IPS-NIHi7 (cell line): ENCODE results near the gene ATXN7.

Experiments
- DNase-seq: peaks from one replicate; pipeline ENCODE4 v3.0.0; 2012; ENCODE audit warnings: mixed read lengths; ENCODE audit errors: extremely low spot score

ATXN7 gene, protein sequence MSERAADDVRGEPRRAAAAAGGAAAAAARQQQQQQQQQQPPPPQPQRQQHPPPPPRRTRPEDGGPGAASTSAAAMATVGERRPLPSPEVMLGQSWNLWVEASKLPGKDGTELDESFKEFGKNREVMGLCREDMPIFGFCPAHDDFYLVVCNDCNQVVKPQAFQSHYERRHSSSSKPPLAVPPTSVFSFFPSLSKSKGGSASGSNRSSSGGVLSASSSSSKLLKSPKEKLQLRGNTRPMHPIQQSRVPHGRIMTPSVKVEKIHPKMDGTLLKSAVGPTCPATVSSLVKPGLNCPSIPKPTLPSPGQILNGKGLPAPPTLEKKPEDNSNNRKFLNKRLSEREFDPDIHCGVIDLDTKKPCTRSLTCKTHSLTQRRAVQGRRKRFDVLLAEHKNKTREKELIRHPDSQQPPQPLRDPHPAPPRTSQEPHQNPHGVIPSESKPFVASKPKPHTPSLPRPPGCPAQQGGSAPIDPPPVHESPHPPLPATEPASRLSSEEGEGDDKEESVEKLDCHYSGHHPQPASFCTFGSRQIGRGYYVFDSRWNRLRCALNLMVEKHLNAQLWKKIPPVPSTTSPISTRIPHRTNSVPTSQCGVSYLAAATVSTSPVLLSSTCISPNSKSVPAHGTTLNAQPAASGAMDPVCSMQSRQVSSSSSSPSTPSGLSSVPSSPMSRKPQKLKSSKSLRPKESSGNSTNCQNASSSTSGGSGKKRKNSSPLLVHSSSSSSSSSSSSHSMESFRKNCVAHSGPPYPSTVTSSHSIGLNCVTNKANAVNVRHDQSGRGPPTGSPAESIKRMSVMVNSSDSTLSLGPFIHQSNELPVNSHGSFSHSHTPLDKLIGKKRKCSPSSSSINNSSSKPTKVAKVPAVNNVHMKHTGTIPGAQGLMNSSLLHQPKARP

DNA sequence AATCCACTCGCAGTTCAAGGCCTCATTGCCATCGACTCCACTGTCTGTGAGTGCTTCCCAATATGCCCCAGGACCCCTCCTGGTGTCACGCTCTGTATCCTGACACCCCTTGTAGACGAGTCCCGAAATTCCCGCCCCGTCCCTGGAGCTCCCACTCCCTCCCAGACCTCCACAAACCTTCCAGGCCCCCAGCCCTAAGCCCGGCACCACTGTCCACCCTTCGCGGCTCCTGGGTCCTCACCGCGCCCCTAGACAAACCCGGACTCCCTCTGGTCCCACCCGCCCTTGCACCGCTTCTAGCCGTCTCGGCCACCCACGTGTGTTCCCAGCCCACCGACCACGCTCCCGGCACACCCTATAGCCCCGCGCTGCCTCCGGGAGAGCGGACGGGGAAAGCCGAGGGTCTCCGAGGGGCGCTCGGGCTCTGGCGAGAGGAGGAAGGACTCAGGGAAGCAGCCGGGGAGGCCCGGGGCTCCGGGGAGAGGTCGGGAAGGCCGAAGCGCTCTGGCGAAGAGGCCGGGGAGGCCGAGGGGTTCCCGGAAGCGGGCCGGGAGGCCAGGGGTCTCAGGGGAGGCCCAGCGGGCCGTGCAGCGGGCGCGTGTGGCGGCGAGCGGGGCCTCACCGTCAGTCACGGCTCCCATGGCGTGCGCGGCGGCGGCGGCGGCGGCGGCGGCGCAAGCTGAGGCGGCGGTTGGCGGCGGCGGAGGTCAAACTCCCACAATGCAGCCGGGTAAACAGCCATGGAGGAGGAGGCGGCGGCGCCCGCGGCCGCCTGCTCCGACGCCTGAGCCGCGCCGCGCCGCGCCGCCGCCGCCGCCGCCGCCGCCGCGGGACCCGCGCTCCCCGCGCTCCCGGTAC, at the start of gene ATXN7, which contains the start of gene THOC7:
ATXN7 (plus strand) TSS at position 718 of the 858 bp plus-strand sequence. CDS start 48,732 bp downstream, outside the sequence.
THOC7 (minus strand) TSS at position 656 of the 858 bp plus-strand sequence; CDS start at position 641, 15 bp downstream.
- peak; percentile 59 for DNase-seq

DNA sequence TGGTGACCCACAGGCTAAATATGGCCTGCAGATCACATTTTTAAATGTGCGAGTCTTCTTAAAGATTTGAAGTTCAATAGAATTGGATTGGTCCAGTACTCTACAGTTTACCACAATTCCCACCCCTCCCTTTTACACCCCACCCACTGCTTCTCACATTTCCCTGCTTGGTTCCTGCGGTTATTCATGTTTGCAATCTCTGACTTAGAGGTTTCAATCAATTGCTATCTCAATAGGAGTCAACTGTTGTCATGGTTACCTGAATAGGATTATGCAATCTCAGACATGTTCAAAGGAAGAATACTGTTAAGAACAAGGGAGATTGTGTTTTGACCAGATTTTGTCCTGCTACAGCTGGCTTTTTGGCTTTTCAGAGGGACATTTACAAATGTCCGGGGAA, 49.4 kb upstream of the ATXN7 start:
- peak; percentile 16 for DNase-seq

DNA sequence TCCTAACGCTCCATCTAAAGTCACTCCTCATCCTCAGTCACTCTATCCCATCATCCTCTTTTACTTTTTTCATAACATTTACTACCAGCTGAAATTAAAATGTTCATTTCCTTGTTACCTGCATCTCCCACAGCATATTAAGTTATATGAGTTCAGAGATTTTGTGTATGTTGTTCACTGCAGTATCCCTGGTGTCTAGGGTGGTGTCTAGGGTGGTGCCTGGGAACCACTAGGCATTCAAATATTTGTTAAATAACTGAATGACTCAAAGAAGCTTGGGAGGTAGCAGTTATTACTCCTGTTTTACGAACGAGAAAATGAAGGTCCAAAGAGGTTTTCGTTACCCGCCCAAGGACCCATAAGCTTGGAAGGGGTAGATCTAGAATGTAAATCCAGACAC, 46.4 kb upstream of the ATXN7 start:
- DNase-seq = no peak

DNA sequence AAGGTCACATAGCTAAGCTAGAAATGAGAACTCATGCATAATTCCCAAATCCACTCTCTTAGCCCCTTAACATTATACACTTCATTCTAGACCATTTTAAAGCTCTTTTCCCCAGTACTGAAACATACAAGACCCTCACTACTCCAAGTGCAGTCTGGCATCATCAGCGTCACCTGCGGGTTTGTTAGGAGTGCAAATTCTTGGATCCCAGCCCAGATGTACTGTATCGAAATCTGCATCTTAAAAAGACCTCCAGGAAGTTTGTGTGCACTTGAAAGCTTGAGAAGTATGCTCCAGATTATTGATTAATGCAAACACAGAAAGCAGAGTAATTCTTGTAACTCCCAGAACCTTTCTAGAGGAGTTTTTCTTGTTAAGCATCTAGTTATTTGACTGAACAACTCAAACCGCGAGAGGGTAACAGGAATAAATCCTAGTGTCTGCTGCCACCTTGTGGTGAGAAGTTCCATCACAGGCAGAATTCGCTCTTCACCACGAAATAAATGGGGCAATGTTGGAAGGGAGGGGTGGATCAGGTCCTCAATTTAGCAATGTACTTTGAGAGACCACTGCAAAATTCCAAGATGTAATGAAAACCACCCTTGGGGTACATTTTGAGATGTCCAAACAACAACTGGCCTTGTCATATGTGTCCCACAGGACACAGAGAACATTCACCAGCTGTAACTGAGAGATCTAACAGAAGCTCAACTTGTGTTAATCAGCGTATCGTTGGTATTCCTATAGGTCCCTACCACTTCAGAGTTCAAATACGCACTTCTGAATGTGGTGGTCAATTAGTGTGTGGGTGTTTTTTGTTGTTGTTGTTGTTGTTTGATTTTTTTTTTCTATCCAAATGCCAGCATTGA, 45.2 kb upstream of the ATXN7 start:
- peak; percentile 65 for DNase-seq

DNA sequence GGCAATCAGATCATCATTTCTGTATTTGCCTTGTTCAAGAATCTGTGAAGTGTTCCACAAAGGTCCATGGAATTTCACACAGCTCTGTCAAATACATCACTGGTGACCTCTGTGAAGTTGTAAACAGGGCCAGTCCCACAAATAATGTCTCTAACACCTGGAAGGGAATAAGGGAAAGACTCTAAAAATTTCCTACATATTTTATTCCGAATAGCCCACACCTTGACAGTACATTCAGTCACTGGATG, 44.6 kb upstream of the ATXN7 start, which contains the start of gene C3orf49:
C3orf49 (plus strand) TSS at position 149 of the 248 bp plus-strand sequence. CDS start 173 bp downstream, outside the sequence.
- no peak for DNase-seq

DNA sequence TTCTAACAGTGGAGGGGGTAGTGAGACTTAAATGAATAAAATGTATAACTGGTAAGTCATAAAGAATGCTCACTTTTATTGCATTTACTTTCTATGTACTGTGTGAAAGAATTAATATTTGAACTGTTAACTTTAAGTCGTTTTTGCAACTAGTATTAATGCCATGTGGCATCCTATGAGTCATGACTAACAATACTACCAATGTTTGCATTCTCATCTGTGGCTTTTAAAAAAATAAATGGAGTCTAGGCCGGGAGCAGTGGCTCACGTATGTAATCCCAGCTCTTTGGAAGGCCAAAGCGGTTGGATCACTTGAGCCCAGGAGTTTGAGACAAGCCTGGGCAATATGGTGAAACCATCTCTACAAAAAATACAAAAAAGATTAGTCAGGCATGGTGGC, 39.4 kb upstream of the ATXN7 start:
- DNase-seq = no peak

DNA sequence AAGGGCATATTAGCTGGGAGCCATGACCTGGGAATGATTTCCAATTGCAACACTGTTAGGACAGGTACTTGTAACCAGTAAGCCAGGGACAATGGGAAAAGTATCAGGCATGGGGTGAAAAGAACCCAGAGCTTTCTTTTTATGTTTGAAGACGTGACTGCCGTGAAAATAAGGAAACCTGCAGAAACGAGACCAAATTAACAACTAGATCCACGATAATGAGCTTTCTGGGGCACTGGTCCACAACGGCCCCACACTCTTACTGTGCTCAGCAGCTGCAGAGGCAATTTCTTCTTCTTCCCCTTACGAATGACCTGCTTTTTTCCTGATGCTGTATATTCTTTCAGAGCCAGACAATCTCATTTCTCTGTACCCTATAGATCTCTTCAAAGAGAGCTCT, 33.1 kb upstream of the ATXN7 start:
- DNase-seq = no peak

DNA sequence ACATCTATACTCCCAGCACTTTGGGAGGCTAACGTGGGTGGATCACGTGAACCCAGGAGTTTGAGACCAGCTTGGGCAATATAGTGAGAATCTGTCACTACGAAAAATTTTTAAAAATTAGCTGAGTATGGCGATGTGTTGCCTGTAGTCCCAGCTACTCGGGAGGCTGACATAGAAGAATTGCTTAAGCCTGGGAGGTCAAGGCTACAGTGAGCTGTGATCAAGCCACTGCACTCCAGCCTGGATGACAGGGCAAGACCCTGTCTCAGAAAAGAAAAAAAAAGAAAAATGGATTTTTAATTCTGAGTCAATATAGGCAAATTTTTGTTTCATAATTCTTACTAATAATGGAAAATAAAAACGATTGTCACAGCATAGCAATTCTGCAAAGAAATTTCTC, 31.3 kb upstream of the ATXN7 start:
- no peak for DNase-seq

DNA sequence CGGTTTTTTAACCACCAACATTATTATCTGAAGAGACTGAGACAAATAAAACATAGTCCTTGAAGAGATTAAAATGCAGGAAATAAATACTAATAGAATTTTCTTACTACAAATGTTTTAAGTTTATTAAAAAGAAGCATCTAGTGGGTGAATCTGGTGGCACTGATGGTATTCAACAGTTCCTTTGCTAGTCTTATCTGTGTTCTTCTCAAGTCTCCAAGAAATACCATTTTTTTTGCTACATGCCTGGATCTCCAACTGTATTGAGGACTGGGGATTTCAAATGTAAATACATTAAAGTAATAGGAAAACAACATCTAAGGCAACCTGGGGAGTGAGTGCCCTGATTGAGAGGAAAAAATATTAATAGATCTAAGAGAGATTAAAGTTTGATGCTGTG, 22.0 kb upstream of the ATXN7 start:
- no peak for DNase-seq

DNA sequence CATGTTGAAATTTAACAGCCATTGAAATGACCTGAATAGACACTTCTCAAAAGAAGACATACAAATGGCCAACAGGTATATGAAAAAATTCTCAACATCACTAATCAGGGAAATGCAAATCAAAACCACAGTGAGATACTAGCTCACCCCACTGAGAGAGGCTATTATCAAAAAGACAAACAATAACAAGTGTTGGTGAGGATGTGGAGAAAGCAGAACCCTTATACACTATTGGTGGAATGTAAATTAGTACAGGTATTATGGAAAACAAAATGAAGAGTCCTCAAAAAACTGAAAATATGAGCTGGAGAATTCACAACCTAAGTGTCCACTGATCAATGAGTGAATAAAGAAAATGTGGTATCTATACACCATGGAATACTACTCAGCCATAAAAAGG, 21.5 kb upstream of the ATXN7 start:
- DNase-seq = no peak

DNA sequence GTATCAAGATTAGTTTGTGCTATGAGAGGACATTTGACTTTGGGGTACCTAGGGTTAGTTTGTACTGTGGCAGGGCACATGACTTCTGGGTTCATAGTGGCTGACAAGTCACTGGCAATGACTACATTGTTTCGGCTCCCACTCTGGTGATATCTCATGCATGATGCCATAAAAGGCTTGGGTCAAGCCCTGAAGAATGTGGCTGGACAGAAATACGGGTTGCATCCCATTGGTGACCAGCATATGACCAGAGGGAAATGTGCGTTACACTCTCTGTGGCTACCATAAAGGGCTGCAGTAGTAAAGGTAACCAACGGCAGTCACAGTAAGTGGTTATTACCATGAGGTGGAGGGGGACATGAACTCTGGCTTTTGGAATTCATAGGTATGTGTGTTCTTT, 18.5 kb upstream of the ATXN7 start:
- no peak for DNase-seq

DNA sequence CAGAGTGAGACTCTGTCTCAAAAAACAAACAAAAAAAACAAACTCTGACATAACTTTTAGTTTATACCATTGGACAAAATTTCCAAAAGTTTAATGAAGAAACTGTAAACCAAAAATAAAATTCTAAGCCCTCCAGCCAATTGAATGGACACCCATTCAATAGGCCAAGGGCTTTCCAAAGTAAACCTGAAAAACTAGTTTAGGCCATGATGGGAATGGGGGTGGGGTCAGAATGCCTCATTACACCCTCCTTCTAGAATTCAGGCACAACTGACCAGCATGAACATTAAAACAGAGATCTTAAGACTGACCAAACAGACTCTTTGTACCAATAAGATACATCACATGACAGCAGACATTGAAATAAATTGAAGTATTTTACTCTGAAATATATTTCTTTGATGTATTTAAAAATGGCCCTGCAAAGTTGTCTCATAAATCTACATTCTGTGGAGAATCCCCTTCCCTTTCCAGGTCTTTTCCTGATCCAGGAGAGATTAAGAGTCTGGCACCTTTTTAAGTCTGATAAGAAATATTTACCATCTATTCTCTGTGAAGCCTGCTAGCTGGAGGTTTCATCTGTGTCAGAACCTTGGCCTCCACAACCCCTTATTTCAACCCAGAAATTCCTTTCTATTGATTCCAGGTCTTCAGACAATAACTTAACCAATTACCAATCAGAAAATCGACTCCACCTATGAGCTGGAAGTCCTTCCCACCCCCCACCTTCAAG, 15.8 kb upstream of the ATXN7 start:
- peak; percentile 26 for DNase-seq

DNA sequence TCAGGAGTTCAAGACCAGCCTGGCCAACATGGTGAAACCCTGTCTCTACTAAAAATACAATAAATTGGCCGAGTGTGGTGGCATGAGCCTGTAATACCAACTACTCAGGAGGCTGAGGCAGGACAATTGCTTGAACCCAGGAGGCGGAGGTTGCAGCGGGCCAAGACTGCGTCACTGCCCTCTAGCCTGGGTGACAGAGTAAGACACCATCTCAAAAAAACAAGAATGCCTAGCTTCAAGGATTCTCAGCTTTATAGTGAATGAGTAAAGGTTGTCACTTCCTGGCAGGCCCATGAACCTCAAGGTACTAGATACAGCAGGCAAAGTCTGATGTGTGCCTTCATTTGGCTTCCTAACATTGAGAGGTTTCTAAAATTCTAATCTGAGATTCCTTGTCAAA, 14.5 kb upstream of the ATXN7 start:
- DNase-seq = no peak

DNA sequence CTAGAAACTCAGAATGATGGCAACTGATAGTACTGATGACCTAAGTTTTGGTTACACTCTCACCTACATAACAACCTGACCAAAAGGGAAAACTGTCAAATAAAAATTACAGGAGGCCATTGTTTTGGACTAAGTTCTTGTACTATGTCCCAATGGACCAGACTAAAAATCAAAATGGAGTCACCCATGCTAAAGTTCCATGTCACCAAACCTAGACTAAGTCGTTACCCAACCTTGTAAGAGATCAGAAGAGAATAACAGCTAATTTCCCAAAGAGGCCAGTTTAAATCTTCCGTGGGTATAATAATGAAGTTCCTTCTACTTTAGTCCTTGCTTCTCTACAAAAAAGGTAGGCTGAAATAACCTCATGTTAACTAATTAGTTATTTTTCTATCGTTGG, 12.4 kb upstream of the ATXN7 start:
- no peak for DNase-seq

DNA sequence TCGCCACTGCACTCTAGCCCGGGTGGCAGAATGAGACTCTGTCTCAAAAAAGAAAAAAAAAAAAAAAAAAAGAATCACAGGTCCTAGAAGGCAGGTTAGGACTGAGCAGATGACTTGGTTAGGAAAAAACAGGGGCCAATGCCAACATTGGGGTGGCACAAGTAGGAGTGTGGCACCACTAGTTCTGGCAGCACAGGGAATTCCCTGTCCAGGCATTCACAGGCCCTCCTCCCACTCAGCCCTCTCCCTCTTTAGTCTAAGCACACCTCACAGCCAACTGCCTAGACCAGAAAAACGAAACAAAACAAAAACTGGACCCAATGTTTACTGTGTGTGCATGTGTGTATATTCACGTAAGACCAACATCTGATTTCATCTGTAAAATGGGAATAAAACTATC, 10.6 kb upstream of the ATXN7 start:
- DNase-seq = no peak

DNA sequence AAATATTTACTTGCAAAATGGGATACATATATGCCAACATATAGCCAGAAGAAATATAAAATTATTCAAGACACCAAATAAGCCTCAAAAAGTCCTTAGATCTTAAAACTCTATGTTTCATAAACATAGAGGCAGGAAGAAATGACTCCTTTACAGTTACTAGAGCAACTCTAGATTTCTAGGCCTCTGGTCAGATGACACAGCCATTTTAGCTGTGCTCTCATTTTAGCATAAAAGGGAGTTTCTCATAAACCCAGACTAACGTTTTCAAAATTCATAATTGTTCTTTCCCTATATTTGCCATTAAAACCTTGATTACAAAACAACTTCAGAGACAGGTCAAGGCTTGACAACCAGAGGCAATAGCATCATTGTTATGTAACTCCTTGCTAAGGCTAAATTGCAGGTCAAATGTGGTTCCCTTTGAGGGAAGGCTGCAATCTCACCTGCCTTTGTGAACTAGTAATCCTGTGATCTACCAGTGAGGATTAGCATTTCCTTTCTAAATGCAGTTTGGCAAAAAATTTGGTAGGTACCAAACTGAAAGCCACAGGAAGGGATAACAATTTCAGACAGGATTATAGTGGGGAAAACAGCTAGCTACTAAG, 8.2 kb upstream of the ATXN7 start:
- DNase-seq = peak; percentile 46

DNA sequence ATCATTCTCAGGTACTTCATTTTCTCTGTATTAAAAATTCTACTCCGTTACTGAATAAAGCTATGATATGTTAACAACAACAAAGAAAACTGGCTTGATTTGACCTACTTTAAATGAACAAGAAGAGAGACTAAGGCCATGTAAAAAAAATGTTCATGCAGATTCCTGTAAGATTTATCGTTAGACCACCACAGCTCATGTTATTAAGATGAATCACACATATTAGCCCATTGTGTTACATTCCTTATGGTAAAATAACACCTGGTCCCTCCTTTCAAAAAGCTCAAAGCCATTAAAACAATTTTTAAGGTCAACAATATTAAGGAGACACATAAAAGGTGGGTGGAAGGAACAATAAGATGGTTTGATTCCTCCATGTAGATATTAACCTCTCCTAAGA, 6.4 kb upstream of the ATXN7 start:
- DNase-seq = no peak

DNA sequence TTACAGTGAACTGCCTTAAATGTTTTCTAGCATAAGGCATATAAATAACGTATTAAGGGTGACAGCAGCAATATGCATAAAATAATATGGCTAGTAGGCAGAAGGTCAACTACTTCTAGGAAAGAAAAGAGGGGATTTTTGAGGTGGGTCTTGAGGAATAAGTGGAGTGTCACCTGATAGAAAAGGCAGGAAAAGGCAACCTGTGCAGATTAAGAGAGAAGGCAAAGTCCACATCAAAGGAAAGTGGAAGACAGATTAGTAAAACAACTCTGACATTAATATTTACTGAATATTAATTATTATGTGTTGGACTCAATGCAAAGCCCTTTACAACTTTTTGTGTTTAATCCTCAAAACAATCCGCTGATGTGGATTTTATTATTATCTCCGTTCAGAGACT, 2.9 kb upstream of the ATXN7 start:
- DNase-seq = no peak

DNA sequence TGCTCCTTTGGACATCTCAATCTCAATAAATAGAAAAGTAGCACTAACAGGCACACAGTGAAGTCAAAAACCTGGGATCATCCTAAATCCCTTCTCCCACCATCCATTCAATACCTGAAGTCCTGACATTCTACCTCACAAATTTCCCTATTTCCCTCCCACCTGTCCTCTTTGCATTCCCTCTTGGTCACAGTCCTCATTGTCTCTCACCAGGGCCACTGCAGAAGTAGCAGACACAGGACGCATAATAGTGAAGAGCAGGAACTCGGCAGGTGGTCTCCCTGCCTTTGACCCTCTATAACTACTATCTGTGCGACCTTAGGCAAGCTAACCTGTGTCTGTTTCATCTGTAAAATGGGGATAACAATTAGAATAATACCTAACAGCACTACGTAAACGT, 2.4 kb upstream of the ATXN7 start:
- peak; percentile 33 for DNase-seq

DNA sequence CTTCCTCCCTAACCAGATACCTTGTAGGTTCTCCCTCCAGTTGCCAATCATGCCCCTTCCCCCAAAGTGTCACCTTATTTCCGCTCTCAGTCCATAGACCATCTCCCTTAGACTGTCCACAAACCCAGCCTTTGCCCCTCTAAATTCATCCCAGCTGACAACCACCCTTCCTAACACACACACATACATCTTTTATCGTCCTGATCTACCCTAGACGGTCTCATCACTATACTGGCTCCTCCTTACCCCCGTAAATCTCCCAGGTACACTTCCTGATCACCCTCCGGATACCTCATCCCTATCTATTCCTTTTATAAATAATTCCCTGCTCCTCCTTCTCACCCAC, 890 bp upstream of the ATXN7 start:
- no peak for DNase-seq
